T-helper 17 cell (primary cell): Measurements from ENCODE around the gene SFTA2. TPM values are rescaled to one million over a fixed set of nuclear protein-coding genes. Genes with fewer than 3 reads are reported as not detected.
"Not testable (repeated sequence)": the region's sequence is repeated elsewhere in the genome, so short reads cannot be mapped to it uniquely, and the experiment has no call there.

Experiments used
- ATAC-seq: fragments of 150-1000 bp; cut with Tn5 transposase; 2 replicates; pipeline ENCODE4 v1.10.0; 2021; ENCODE audit warnings: mild to moderate bottlenecking, moderate library complexity
- DNase-seq, 3 donors: peaks; one replicate each; pipeline versions ENCODE4 v3.0.0 to v3.0.0-alpha.2; 2020 to 2021
- H3K9me3 ChIP-seq: one replicate; pipeline ENCODE4 v1.7.0; 2013; ENCODE audit warnings: low read length, mild to moderate bottlenecking; ENCODE audit not compliant: control insufficient read depth, poor library complexity, severe bottlenecking
- H3K27ac Mint-ChIP-seq: one replicate; pipeline ENCODE4 v1.8.0; 2022; ENCODE audit warnings: mild to moderate bottlenecking, moderate library complexity, mixed read lengths
- H3K27me3 Mint-ChIP-seq: one replicate; pipeline ENCODE4 v1.8.0; 2022; ENCODE audit warnings: mixed read lengths
- H3K36me3 Mint-ChIP-seq: one replicate; pipeline ENCODE4 v1.8.0; 2022; ENCODE audit warnings: low read depth, mixed read lengths
- H3K4me1 Mint-ChIP-seq: one replicate; pipeline ENCODE4 v1.8.0; 2022; ENCODE audit warnings: mild to moderate bottlenecking, mixed read lengths
- H3K4me3 Mint-ChIP-seq: one replicate; pipeline ENCODE4 v1.8.0; 2022; ENCODE audit warnings: mild to moderate bottlenecking, moderate library complexity, mixed read lengths
- total RNA-seq, 4 donors: library from RNA in 2 of 4; stranded (reverse) in 2 of 4; gene quantifications; one replicate each; pipeline ENCODE4 v1.2.3 and lab custom pipeline; 2022 to 2026

Gene SFTA2
- total RNA-seq, 2 donors from 2014 or later, result not detected

GRCh38 chr6:30935018-30935417 is 3.0 kb upstream of the SFTA2 start:
- Mint-ChIP-seq H3K4me1 (peaks cover 9% of the 10 kb centered on the region), H3K4me3 (no peak overlapping the region), H3K27ac (no peak overlapping the region), H3K27me3 (peaks cover 42% of the 10 kb centered on the region), H3K36me3 (no peaks in the 10 kb centered on the region)
- no peak for ATAC-seq
- DNase-seq, result no peak
- no peaks in the 10 kb centered on the region for H3K9me3 ChIP-seq

- DNase-seq, result no peak
- Mint-ChIP-seq H3K4me1 (peaks cover 9% of the 10 kb centered on the region), H3K27ac (no peak overlapping the region), H3K4me3 (no peak overlapping the region), H3K27me3 (peaks cover 22% of the 10 kb centered on the region), H3K36me3 (no peaks in the 10 kb centered on the region)
- H3K9me3 ChIP-seq, result no peaks in the 10 kb centered on the region
- no peak for ATAC-seq
Observed at GRCh38 chr6:30932665-30933365, 845 bp upstream of the SFTA2 start.

GRCh38 chr6:30931272-30931671 is 698 bp downstream of the SFTA2 start:
- DNase-seq (no peak), ATAC-seq (no peak)
- H3K27ac Mint-ChIP-seq, result no peak overlapping the region
- H3K36me3 Mint-ChIP-seq, result peaks cover 3% of the 10 kb centered on the region
- H3K9me3 ChIP-seq, result no peaks in the 10 kb centered on the region
- no peak overlapping the region for H3K4me3 Mint-ChIP-seq
- H3K27me3 Mint-ChIP-seq, result peaks cover 16% of the 10 kb centered on the region
- H3K4me1 Mint-ChIP-seq, result peaks cover 9% of the 10 kb centered on the region

- no peak overlapping the region for H3K4me3 Mint-ChIP-seq
- H3K27ac Mint-ChIP-seq, result no peak overlapping the region
- H3K9me3 ChIP-seq, result no peaks in the 10 kb centered on the region
- H3K4me1 Mint-ChIP-seq, result peaks cover 7% of the 10 kb centered on the region
- ATAC-seq, result no peak
- peaks cover 3% of the 10 kb centered on the region for H3K36me3 Mint-ChIP-seq
- H3K27me3 Mint-ChIP-seq, result peaks cover 12% of the 10 kb centered on the region
- no peak for DNase-seq
Observed at GRCh38 chr6:30930506-30930905, 1.5 kb downstream of the SFTA2 start.

GRCh38 chr6:30928677-30929076 is 3.3 kb downstream of the SFTA2 start:
- H3K36me3 Mint-ChIP-seq, result peaks cover 3% of the 10 kb centered on the region
- H3K9me3 ChIP-seq, result no peaks in the 10 kb centered on the region
- H3K27me3 Mint-ChIP-seq, result no peaks in the 10 kb centered on the region
- DNase-seq (no peak), ATAC-seq (no peak)
- peaks cover 4% of the 10 kb centered on the region for H3K4me1 Mint-ChIP-seq
- no peak overlapping the region for H3K4me3 Mint-ChIP-seq
- no peak overlapping the region for H3K27ac Mint-ChIP-seq

GRCh38 chr6:30927080-30927479 is 4.9 kb downstream of the SFTA2 start:
- not testable (repeated sequence) for H3K4me3 Mint-ChIP-seq, H3K27ac Mint-ChIP-seq, H3K4me1 Mint-ChIP-seq, H3K36me3 Mint-ChIP-seq, DNase-seq, ATAC-seq, H3K27me3 Mint-ChIP-seq, H3K9me3 ChIP-seq

- Mint-ChIP-seq H3K4me1 (no peaks in the 10 kb centered on the region), H3K27me3 (no peaks in the 10 kb centered on the region), H3K36me3 (peaks cover 3% of the 10 kb centered on the region), H3K4me3 (no peak overlapping the region), H3K27ac (no peak overlapping the region)
- DNase-seq (no peak), ATAC-seq (no peak)
- no peaks in the 10 kb centered on the region for H3K9me3 ChIP-seq
Observed at GRCh38 chr6:30926644-30927043, 5.3 kb downstream of the SFTA2 start.

GRCh38 chr6:30924040-30924627 is 7.8 kb downstream of the SFTA2 start:
- not testable (repeated sequence) for ATAC-seq, H3K27me3 Mint-ChIP-seq, H3K27ac Mint-ChIP-seq, H3K9me3 ChIP-seq, H3K36me3 Mint-ChIP-seq, DNase-seq, H3K4me3 Mint-ChIP-seq, H3K4me1 Mint-ChIP-seq

- DNase-seq, result no peak
- H3K27ac Mint-ChIP-seq, result peak overlapping the region; percentile 11
- no peaks in the 10 kb centered on the region for H3K27me3 Mint-ChIP-seq
- no peaks in the 10 kb centered on the region for H3K9me3 ChIP-seq
- no peak for ATAC-seq
- H3K4me1 Mint-ChIP-seq, result peaks cover 5% of the 10 kb centered on the region
- H3K4me3 Mint-ChIP-seq, result no peak overlapping the region
- peaks cover 5% of the 10 kb centered on the region for H3K36me3 Mint-ChIP-seq
Observed at GRCh38 chr6:30922447-30922852, 9.5 kb downstream of the SFTA2 start.

GRCh38 chr6:30918670-30919069 is 13.3 kb downstream of the SFTA2 start:
- no peak overlapping the region for H3K4me3 Mint-ChIP-seq
- peaks cover 2% of the 10 kb centered on the region for H3K36me3 Mint-ChIP-seq

GRCh38 chr6:30917487-30917886 is 14.5 kb downstream of the SFTA2 start:
- ATAC-seq (no peak), DNase-seq (no peak)
- Mint-ChIP-seq H3K36me3 (peaks cover 2% of the 10 kb centered on the region), H3K4me3 (no peak overlapping the region), H3K4me1 (peaks cover 26% of the 10 kb centered on the region), H3K27ac (no peak overlapping the region), H3K27me3 (no peaks in the 10 kb centered on the region)
- H3K9me3 ChIP-seq, result no peaks in the 10 kb centered on the region

More at GRCh38 chr6:30918670-30919069, 13.3 kb downstream of the SFTA2 start:
- H3K27ac Mint-ChIP-seq, result peak overlapping the region; percentile 37
- H3K4me1 Mint-ChIP-seq, result peaks cover 22% of the 10 kb centered on the region
- H3K9me3 ChIP-seq, result no peaks in the 10 kb centered on the region
- H3K27me3 Mint-ChIP-seq, result no peaks in the 10 kb centered on the region
- DNase-seq, result no peak
- no peak for ATAC-seq

GRCh38 chr6:30917041-30917440 is 14.9 kb downstream of the SFTA2 start:
- Mint-ChIP-seq H3K27me3 (no peaks in the 10 kb centered on the region), H3K4me3 (no peak overlapping the region), H3K36me3 (peaks cover 6% of the 10 kb centered on the region), H3K27ac (no peak overlapping the region), H3K4me1 (peaks cover 28% of the 10 kb centered on the region)
- ATAC-seq, result no peak
- H3K9me3 ChIP-seq, result no peaks in the 10 kb centered on the region
- no peak for DNase-seq

- peaks cover 31% of the 10 kb centered on the region for H3K4me1 Mint-ChIP-seq
- peak overlapping the region; percentile 75 for H3K27ac Mint-ChIP-seq
- H3K9me3 ChIP-seq, result no peaks in the 10 kb centered on the region
- H3K4me3 Mint-ChIP-seq, result peak overlapping the region; percentile 94
- H3K36me3 Mint-ChIP-seq, result peaks cover 6% of the 10 kb centered on the region
- no peak for DNase-seq
- H3K27me3 Mint-ChIP-seq, result no peaks in the 10 kb centered on the region
- ATAC-seq, result no peak
Observed at GRCh38 chr6:30915591-30915946, 16.4 kb downstream of the SFTA2 start.
